Measurements from ENCODE around the gene GRIK2. TPM values are rescaled to one million over a fixed set of nuclear protein-coding genes. Genes with fewer than 3 reads are reported as not detected.

Gene GRIK2
- total and polyA plus RNA-seq, 11 donors, result 0.33 to 7.0 (median 3.9) TPM

GRCh38 chr6:101689695-101690094 is 296.2 kb downstream of the GRIK2 start:
- H3K27me3 ChIP-seq, result no peaks in the 10 kb centered on the region
- H3K36me3 ChIP-seq, result no peaks in the 10 kb centered on the region
- DNase-seq (no peak), ATAC-seq (no peak)
- intact Hi-C loops (cut with DNase I), result no loop called here
- H3K4me3 ChIP-seq, result no peak overlapping the region
- no peak overlapping the region for H3K27ac ChIP-seq
- no peaks in the 10 kb centered on the region for H3K4me1 ChIP-seq
- whole genome bisulfite sequencing, 4 donors, result 77 to 88% (median 87%) methylated on average over 2 of the region's 2 CpGs
- TF ChIP-seq POLR2A (IDR thresholded peaks at IDR 0.05) (no peak), CTCF (IDR thresholded peaks at IDR 0.05) (no peak)
- H3K9me3 ChIP-seq, result no peaks in the 10 kb centered on the region

GRCh38 chr6:101700655-101701054 is 307.1 kb downstream of the GRIK2 start:
- Histone ChIP-seq H3K4me1 (no peaks in the 10 kb centered on the region), H3K9me3 (no peaks in the 10 kb centered on the region), H3K36me3 (no peaks in the 10 kb centered on the region), H3K27me3 (no peaks in the 10 kb centered on the region), H3K27ac (no peak overlapping the region), H3K4me3 (no peak overlapping the region)
- intact Hi-C loops (cut with DNase I), result no loop called here
- 42 to 65% (median 48%) methylated on average over 3 of the region's 3 CpGs for WGBS, 4 donors
- no peak for DNase-seq
- no peak for ATAC-seq
- TF ChIP-seq POLR2A (IDR thresholded peaks at IDR 0.05), result no peak
- TF ChIP-seq CTCF (IDR thresholded peaks at IDR 0.05), result no peak

- 82 to 95% (median 91%) methylated on average over 2 of the region's 2 CpGs for WGBS, 4 donors
- Histone ChIP-seq H3K9me3 (no peaks in the 10 kb centered on the region), H3K36me3 (no peaks in the 10 kb centered on the region), H3K27ac (no peak overlapping the region), H3K4me1 (no peaks in the 10 kb centered on the region), H3K4me3 (no peak overlapping the region), H3K27me3 (no peaks in the 10 kb centered on the region)
- ATAC-seq (no peak), DNase-seq (no peak)
- intact Hi-C loops (cut with DNase I), result no loop called here
- TF ChIP-seq CTCF (IDR thresholded peaks at IDR 0.05) (no peak), POLR2A (IDR thresholded peaks at IDR 0.05) (no peak)
Observed at GRCh38 chr6:101703311-101703710, 309.8 kb downstream of the GRIK2 start.

- Histone ChIP-seq H3K4me3 (no peak overlapping the region), H3K9me3 (no peaks in the 10 kb centered on the region), H3K36me3 (no peaks in the 10 kb centered on the region), H3K27me3 (no peaks in the 10 kb centered on the region), H3K4me1 (no peaks in the 10 kb centered on the region), H3K27ac (no peak overlapping the region)
- DNase-seq, result no peak
- TF ChIP-seq POLR2A (IDR thresholded peaks at IDR 0.05) (no peak), CTCF (IDR thresholded peaks at IDR 0.05) (no peak)
- no peak for ATAC-seq
- intact Hi-C loops (cut with DNase I), result no loop called here
Observed at GRCh38 chr6:101705866-101706265, 312.4 kb downstream of the GRIK2 start.

Measured in heart left ventricle (tissue), 16 donors.